Suppressor macrophage treated with lipopolysaccharide for 1 hour (primary cell): ENCODE measurements around the gene C5orf22.
"Not testable (repeated sequence)": the region's sequence is repeated elsewhere in the genome, so short reads cannot be mapped to it uniquely, and the experiment has no call there.

ENCODE experiments used
- DNase-seq, 3 donors: peaks; one replicate each; pipeline ENCODE4 v3.0.0-alpha.2; 2020 to 2022

The C5orf22 gene

DNA sequence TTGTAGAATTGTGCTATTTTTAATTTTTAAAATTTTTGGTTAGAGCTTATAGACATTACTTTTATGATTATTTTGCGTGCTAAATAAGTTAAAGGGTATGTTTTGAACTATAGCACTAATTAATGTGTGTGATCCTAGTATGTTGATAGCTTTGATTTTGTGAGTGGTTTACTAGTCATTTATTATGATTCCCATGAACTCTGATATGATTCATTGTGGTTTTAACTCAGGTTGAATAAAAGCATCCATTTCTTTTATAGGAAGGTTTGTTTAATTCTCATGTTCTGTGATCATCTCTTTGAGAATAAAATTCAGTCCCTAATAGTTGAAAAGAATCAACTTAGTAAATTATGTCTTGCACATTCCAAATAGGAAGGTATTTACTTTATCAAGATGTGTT is 22.5 kb downstream of the C5orf22 start:
- DNase-seq = no peak

DNA sequence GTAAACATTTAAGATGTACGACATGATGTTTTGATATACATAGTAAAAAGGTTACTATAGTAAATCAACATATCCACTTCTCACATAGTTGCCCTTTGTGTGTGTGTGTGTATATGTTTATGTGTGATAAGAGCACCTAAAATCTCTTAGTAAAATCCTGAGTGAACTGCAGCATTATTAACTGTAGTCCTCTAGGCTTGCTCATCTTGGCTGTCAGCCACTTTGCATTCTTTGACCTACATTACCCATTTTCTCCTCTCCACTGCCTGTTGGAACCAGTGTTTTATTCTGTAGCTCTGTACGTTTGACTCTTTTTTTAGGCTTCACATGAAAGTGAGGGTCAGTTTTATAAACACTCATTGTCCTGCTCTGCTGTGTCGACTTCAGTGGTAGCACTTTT is 24.4 kb downstream of the C5orf22 start:
- no peak for DNase-seq

DNA sequence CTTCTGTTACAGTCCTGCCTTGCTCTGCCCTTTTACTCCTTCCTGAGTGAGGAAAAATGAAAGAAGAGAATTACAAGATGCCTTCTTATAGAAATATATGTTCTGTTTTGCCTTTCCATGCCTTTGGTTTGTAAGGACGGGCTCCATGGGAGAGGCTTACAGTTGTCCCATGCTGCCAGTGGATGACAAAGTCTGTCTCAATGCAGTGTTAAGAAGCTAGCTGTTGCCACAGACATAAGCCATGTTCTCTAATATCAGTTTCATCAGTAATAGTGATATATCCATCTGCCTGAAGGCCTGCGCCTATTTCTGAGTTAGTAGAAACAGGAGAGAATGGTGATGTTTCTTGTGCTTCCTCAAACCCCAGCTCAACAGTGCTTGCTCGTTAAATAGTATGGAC is 27.8 kb downstream of the C5orf22 start:
- DNase-seq = no peak

- DNase-seq = no peak
Measured at GRCh38 chr5:31561946-31562345, 29.8 kb downstream of the C5orf22 start.

GRCh38 chr5:31563216-31563615 is 31.1 kb downstream of the C5orf22 start:
- no peak for DNase-seq

- DNase-seq = peak; percentile 37 to 62 (median 57)
Measured at GRCh38 chr5:31566362-31566761, 34.3 kb downstream of the C5orf22 start.

- DNase-seq = no peak
Measured at GRCh38 chr5:31568302-31568835, 36.3 kb downstream of the C5orf22 start.

DNA sequence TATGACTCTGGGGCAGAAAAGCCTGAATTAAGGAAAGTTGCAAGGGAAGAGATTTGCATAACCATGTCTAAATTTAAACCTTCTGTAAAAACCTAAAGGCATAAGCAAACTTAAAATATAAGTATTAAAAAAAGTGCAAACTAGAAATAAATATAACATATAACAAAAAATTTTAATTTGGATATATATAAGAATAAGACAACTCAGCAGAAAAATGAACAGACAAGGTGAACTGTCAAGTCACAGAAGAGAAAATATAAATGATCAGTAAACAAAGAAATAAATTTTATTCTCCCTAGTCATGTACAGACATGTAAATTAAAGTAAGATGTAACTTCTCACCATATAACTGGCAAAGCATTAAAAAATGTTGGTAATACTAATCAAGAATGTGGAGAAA is 37.0 kb downstream of the C5orf22 start:
- DNase-seq = no peak

GRCh38 chr5:31573494-31574142 is 41.5 kb downstream of the C5orf22 start:
- no peak for DNase-seq

GRCh38 chr5:31574772-31575171 is 42.7 kb downstream of the C5orf22 start:
- DNase-seq = no peak

DNA sequence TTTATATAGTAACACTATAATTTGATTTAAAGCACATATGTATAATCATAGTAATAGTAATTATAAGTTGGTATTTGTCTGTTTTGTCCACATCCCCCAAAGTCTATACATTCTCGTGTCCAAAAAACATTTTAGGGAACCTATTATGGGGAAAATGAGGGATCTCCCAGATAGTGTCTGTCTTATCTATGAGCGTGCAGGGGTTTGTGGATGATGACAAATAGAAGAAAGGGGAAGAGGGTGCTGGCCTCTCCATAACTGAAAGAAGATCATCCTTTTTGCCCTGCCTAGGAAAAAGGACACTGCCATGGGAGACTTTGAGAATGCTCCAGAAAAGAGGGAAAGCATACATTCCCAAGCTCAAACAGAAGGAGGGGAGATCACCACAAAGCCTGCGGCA is 45.3 kb downstream of the C5orf22 start:
- DNase-seq = peak; percentile 54 to 71 (median 61)

- no peak for DNase-seq
Measured at GRCh38 chr5:31579558-31579957, 47.5 kb downstream of the C5orf22 start.

- DNase-seq = peak; percentile 62 to 77 (median 77)
Measured at GRCh38 chr5:31581498-31582099, 49.5 kb downstream of the C5orf22 start.

GRCh38 chr5:31583129-31583528 is 51.0 kb downstream of the C5orf22 start:
- DNase-seq = no peak

DNA sequence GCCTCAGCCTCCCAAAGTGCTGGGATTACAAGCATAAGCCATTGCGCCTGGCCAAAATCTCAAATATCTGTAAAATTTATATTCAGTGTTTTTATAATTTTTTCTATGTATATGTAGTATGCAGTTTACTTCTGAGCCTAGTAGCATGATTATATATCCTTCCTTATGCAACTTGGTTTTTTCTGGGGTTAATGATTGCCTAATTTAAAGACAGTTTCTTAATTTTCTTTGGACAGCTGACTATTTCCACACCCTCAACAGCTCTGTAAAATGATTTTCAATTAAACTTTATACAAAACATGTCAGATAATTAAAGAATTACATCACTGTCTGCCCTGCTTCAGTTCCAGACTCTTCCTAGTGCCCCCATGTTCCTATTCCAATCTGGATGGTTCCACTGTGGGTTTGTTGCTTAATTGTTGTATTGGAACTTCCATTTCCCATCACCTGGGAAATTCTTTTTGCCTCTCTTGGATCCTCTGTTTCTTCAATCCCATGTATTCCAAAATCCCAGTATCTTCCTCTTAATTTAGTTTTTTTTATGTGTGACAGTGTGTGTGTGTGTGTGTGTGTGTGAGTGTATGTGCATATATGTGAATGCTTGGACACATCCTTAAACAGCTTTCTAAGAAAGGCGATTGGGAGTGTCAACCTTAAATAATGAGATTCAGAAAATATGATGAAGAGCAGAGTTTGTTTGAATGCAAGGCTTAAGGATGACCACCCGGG is 53.2 kb downstream of the C5orf22 start:
- peak in 1 of 3 donors; percentile 32 for DNase-seq

GRCh38 chr5:31585895-31586270 is 53.8 kb downstream of the C5orf22 start:
- peak in 1 of 3 donors; percentile 25 for DNase-seq

DNA sequence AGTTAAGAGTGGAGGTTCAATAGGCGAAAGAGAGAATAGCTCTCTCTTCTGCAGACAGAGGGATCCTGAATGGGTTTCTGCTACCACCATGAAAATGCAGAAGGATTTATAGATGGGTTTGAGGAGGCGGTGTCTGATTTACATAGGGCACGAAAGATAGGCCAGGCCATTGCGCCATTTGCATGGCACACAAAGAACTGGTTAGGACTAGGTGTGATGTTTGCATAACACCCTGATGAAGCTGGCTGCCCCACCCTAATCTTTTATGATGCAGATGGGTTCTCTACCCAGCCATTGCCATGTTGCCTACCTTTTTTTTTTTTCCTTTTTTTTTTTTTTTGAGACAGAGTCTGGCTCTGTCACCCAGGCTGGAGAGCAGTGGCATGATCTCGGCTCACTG is 55.4 kb downstream of the C5orf22 start:
- no peak for DNase-seq

DNA sequence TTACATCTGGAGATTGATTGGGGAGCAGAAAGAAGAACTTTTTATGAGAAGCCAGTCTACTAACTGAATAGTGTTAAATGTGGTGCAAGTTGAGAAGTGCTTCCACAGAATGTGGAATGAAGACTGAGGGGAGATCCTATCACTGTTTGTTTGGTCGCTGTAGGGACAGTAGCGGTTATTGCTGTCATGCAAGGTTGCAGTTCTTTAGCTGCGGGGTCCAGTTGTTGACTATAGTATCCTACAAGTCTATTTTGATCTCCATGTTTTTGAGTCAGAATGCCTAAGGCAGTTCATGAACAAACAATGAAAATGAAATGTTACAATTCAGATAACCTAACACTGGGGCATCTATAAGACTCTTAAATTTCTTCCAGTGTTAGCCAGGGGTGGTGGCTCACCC is 61.6 kb downstream of the C5orf22 start:
- no peak for DNase-seq

GRCh38 chr5:31596354-31596753 is 64.3 kb downstream of the C5orf22 start:
- DNase-seq = no peak

GRCh38 chr5:31598640-31599611 is 66.8 kb downstream of the C5orf22 start:
- DNase-seq = peak; percentile 20 to 54 (median 37)

GRCh38 chr5:31602305-31602704 is 70.2 kb downstream of the C5orf22 start:
- DNase-seq = not testable (repeated sequence)

DNA sequence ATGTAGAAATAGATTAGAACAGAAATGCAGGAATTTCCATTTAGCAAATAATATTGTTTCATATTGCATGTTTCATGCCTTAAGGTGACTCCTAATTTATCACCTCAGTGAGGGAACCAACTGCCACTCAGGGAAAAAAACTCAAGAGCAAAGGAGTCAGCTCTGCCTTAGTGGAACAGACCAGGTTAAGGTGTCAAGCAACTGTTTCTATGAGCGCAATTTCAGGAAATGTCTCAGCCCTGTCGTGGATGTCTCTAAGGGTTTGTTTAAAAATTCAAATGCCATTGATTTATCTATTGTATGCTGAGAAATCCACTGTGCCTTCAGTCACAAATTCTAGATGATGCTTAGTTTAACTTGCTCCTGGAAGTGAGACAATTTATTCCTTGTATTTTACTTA is 72.1 kb downstream of the C5orf22 start:
- DNase-seq = no peak

GRCh38 chr5:31604644-31605043 is 72.5 kb downstream of the C5orf22 start:
- DNase-seq = no peak
